ENCODE results near the gene EFEMP2.

Gene EFEMP2

GRCh38 chr11:65900125-65900898, 27.7 kb upstream of the EFEMP2 start, which contains the start of gene FOSL1:
TSS of gene FOSL1 (minus strand) at chr11:65900388. CDS start at chr11:65900339, 49 bp downstream.
- DNase-seq: peak; percentile 66

GRCh38 chr11:65899356-65900124, 26.9 kb upstream of the EFEMP2 start:
- DNase-seq: no peak

- no peak for DNase-seq
Measured at GRCh38 chr11:65898656-65899355, 26.2 kb upstream of the EFEMP2 start.

GRCh38 chr11:65897020-65897471, 24.4 kb upstream of the EFEMP2 start:
- DNase-seq: no peak

- no peak for DNase-seq
Measured at GRCh38 chr11:65896034-65896999, 23.7 kb upstream of the EFEMP2 start.

GRCh38 chr11:65895482-65895981, 22.9 kb upstream of the EFEMP2 start:
- no peak for DNase-seq

GRCh38 chr11:65894034-65894591, 21.5 kb upstream of the EFEMP2 start:
- no peak for DNase-seq

GRCh38 chr11:65892661-65893317, 20.2 kb upstream of the EFEMP2 start:
- DNase-seq: peak; percentile 41

GRCh38 chr11:65892137-65892540, 19.5 kb upstream of the EFEMP2 start:
- DNase-seq: peak; percentile 36

- DNase-seq: peak; percentile 52
Measured at GRCh38 chr11:65891219-65892136, 18.9 kb upstream of the EFEMP2 start.

- DNase-seq: peak; percentile 99
Measured at GRCh38 chr11:65890324-65891218, 18.0 kb upstream of the EFEMP2 start, which contains the start of gene CCDC85B. TSS of gene CCDC85B (plus strand) at chr11:65890673. CDS start at chr11:65890784, 111 bp downstream.

GRCh38 chr11:65888163-65888814, 15.7 kb upstream of the EFEMP2 start, which contains the start of gene FIBP:
TSS of gene FIBP (minus strand) at chr11:65888471. CDS start at chr11:65888418, 53 bp downstream.
- DNase-seq: peak; percentile 99

GRCh38 chr11:65887723-65888162, 15.1 kb upstream of the EFEMP2 start:
- DNase-seq: peak; percentile 37

- DNase-seq: peak; percentile 40
Measured at GRCh38 chr11:65886826-65887722, 14.5 kb upstream of the EFEMP2 start.

- DNase-seq: no peak
Measured at GRCh38 chr11:65885808-65886536, 13.4 kb upstream of the EFEMP2 start.

GRCh38 chr11:65885231-65885630, 12.6 kb upstream of the EFEMP2 start:
- DNase-seq: no peak
